Activated naive CD4-positive, alpha-beta T cell treated with anti-CD3 and anti-CD28 coated beads, Interleukin-2, amount 50 U/mL, for 24 hours (primary cell): ENCODE results near the gene KERA.

Source experiments
- H3K27ac Mint-ChIP-seq: one replicate; pipeline ENCODE4 v1.8.0; 2021; ENCODE audit warnings: mild to moderate bottlenecking, mixed read lengths
- H3K27me3 Mint-ChIP-seq: one replicate; pipeline ENCODE4 v1.8.0; 2021; ENCODE audit warnings: mixed read lengths
- H3K36me3 Mint-ChIP-seq: one replicate; pipeline ENCODE4 v1.8.0; 2021; ENCODE audit warnings: mixed read lengths
- H3K4me1 Mint-ChIP-seq: one replicate; pipeline ENCODE4 v1.8.0; 2021; ENCODE audit warnings: mixed read lengths
- H3K4me3 Mint-ChIP-seq: one replicate; pipeline ENCODE4 v1.8.0; 2021; ENCODE audit warnings: mild to moderate bottlenecking, mixed read lengths
- H3K9me3 Mint-ChIP-seq: one replicate; pipeline ENCODE4 v1.8.0; 2021; ENCODE audit warnings: mixed read lengths

KERA gene

GRCh38 chr12:91003737-91004136 is 54.1 kb downstream of the KERA start:
- H3K36me3 Mint-ChIP-seq = no peaks in the 10 kb centered on the region
- peaks cover 9% of the 10 kb centered on the region for H3K4me1 Mint-ChIP-seq
- H3K27me3 Mint-ChIP-seq = no peaks in the 10 kb centered on the region
- no peaks in the 10 kb centered on the region for H3K9me3 Mint-ChIP-seq
- no peak overlapping the region for H3K4me3 Mint-ChIP-seq
- no peak overlapping the region for H3K27ac Mint-ChIP-seq

GRCh38 chr12:91001306-91001705 is 56.5 kb downstream of the KERA start:
- Mint-ChIP-seq H3K27ac (no peak overlapping the region), H3K9me3 (no peaks in the 10 kb centered on the region), H3K36me3 (no peaks in the 10 kb centered on the region), H3K4me1 (no peaks in the 10 kb centered on the region), H3K27me3 (no peaks in the 10 kb centered on the region), H3K4me3 (no peak overlapping the region)
